ENCODE data around the gene KCNT2.

- TF ChIP-seq CTCF (IDR thresholded peaks at IDR 0.05) = no peak
- TF ChIP-seq EP300 (IDR thresholded peaks at IDR 0.05) = no peak
- no peak for TF ChIP-seq POLR2AphosphoS5 (IDR thresholded peaks at IDR 0.05)
- no peak for TF ChIP-seq POLR2A (IDR thresholded peaks at IDR 0.05)
Measured at GRCh38 chr1:196312739-196313138, 295.5 kb downstream of the KCNT2 start.
